Measurements from ENCODE around the gene CHN1. TPM values are rescaled to one million over a fixed set of nuclear protein-coding genes. Genes with fewer than 3 reads are reported as not detected.

Gene CHN1
- total and polyA plus RNA-seq, 2 experiments from 2014 or later: 64.3 to 70.8 TPM

DNA sequence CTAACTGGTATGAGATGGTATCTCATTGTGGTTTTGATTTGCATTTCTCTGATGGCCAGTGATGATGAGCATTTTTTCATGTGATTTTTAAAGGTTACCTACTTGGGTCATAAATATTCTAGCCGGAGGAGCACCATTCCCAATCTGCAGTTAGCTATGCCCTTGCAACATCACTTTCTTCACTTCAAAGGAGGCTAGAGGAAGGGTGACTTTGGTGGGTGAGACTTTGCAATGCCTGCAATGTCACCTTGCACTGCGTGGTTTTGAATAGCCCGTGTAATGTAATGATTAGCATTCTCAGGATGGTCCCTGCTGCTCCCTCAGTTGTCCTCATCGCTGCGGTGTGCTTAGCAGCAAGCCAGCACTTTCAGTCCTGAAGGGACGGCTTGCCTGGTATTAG is 184.8 kb downstream of the CHN1 start:
- no peaks in the 10 kb centered on the region for H3K36me3 ChIP-seq
- H3K9me3 ChIP-seq (ENCODE audit: low read depth): no peaks in the 10 kb centered on the region
- H3K27me3 ChIP-seq: no peaks in the 10 kb centered on the region
- DNase-seq (ENCODE audit: low read depth in 1 of 2, low spot score in 1 of 2): no peak
- H3K27ac ChIP-seq: no peak overlapping the region
- no peak overlapping the region for H3K4me3 ChIP-seq
- H3K4me1 ChIP-seq (ENCODE audit: low read depth): peaks cover 24% of the 10 kb centered on the region
- TF ChIP-seq, protein P1, sequence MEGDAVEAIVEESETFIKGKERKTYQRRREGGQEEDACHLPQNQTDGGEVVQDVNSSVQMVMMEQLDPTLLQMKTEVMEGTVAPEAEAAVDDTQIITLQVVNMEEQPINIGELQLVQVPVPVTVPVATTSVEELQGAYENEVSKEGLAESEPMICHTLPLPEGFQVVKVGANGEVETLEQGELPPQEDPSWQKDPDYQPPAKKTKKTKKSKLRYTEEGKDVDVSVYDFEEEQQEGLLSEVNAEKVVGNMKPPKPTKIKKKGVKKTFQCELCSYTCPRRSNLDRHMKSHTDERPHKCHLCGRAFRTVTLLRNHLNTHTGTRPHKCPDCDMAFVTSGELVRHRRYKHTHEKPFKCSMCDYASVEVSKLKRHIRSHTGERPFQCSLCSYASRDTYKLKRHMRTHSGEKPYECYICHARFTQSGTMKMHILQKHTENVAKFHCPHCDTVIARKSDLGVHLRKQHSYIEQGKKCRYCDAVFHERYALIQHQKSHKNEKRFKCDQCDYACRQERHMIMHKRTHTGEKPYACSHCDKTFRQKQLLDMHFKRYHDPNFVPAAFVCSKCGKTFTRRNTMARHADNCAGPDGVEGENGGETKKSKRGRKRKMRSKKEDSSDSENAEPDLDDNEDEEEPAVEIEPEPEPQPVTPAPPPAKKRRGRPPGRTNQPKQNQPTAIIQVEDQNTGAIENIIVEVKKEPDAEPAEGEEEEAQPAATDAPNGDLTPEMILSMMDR (IDR thresholded peaks at IDR 0.05; ENCODE audit: low read depth, low read length): no peak

DNA sequence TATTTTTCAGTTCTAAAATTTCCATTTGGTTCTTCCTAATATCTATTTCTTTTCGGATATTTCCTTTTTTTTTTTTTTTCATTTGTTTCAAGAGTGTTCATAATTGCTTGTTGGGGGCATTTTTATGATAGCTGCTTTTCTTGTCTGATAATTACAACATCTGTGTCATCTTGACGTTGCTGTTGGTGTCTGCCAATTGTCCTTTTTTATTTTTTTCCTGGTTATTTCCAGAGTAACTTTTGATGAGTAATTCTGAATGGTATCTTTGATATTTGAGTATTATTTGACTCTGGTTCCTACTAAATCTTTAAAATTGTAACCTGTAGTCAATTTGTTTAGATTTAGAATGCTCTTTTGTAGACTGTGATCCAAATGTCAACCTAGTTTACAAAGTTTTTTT is 189.7 kb downstream of the CHN1 start:
- Histone ChIP-seq H3K36me3 (peaks cover 10% of the 10 kb centered on the region), H3K9me3 (ENCODE audit: low read depth) (no peaks in the 10 kb centered on the region), H3K27ac (no peak overlapping the region), H3K4me1 (ENCODE audit: low read depth) (no peaks in the 10 kb centered on the region), H3K4me3 (no peak overlapping the region), H3K27me3 (no peaks in the 10 kb centered on the region)
- TF ChIP-seq, protein P1 (IDR thresholded peaks at IDR 0.05; ENCODE audit: low read depth, low read length): no peak
- DNase-seq (ENCODE audit: low read depth in 1 of 2, low spot score in 1 of 2): no peak

DNA sequence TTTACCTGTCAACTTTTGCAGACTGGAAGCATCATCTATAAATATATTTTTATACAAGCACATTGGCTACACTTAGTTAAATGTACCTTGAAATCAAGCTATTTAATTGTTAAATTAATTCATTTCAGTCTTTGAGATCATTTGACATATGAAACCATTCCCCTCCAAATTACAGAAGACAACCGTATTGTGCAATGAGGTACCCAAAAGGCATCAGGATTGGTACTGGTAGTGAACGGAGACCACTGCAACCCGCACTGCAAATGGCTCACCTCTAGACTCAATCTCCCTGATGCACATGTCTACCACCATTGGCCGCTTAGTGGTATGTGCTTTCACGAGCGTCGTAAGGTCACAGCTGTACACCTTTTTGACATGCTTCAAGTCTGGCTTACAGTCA is 193.1 kb downstream of the CHN1 start:
- TF ChIP-seq, protein P1 (IDR thresholded peaks at IDR 0.05; ENCODE audit: low read depth, low read length): no peak
- no peak overlapping the region for H3K4me3 ChIP-seq
- H3K9me3 ChIP-seq (ENCODE audit: low read depth): no peaks in the 10 kb centered on the region
- H3K4me1 ChIP-seq (ENCODE audit: low read depth): peaks cover 10% of the 10 kb centered on the region
- peaks cover 22% of the 10 kb centered on the region for H3K36me3 ChIP-seq
- no peak for DNase-seq (ENCODE audit: low read depth in 1 of 2, low spot score in 1 of 2)
- no peaks in the 10 kb centered on the region for H3K27me3 ChIP-seq
- H3K27ac ChIP-seq: no peak overlapping the region

DNA sequence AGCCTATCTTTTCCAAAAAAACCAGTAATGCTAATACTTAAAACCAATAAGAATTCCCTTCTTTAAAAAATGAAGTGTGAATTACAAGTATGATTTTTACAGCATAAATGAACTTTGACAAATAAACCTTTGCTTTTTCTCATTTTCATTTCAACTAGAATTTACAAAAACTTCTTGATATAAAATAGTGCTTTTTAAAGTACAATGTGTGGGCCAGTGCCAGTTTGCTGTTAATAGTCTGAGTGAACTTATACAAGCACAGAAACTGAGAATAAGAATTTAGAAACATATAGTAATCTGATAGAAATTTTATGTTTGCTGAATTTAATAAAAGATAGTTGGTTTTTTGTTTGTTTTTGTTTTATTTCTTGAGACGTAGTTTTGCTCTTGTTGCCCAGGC is 197.2 kb downstream of the CHN1 start:
- H3K27ac ChIP-seq: peak overlapping the region; percentile 88
- TF ChIP-seq, protein P1 (IDR thresholded peaks at IDR 0.05; ENCODE audit: low read depth, low read length): no peak
- no peaks in the 10 kb centered on the region for H3K9me3 ChIP-seq (ENCODE audit: low read depth)
- no peak overlapping the region for H3K4me3 ChIP-seq
- H3K27me3 ChIP-seq: no peaks in the 10 kb centered on the region
- peaks cover 22% of the 10 kb centered on the region for H3K36me3 ChIP-seq
- H3K4me1 ChIP-seq (ENCODE audit: low read depth): peaks cover 48% of the 10 kb centered on the region
- DNase-seq (ENCODE audit: low read depth in 1 of 2, low spot score in 1 of 2): no peak

DNA sequence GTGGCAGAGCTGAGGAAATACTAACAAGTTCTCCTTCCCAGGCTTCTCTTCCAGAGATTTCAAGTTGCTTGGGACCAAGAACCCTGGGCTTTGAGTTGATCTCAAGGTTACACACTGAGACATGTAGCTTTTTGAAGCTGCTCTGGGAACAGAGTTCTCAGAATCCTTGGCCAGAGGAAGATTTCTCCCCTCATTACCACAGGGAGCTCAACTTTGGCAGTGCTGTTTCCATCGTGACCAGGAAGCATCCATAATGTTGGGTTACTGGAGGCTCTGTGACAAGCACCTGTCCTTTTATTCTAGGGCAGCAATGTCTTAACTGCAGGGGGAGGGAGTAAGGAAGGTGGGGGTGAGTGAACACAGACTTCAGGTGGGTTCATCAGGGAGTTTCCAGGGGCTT is 199.4 kb downstream of the CHN1 start:
- DNase-seq (ENCODE audit: low read depth in 1 of 2, low spot score in 1 of 2): no peak

More for the DNA sequence above, 199.4 kb downstream of the CHN1 start:
- Histone ChIP-seq H3K27me3 (no peaks in the 10 kb centered on the region), H3K9me3 (ENCODE audit: low read depth) (no peaks in the 10 kb centered on the region), H3K4me3 (no peak overlapping the region), H3K27ac (peak overlapping the region; percentile 88), H3K4me1 (ENCODE audit: low read depth) (peaks cover 58% of the 10 kb centered on the region), H3K36me3 (peaks cover 13% of the 10 kb centered on the region)
- TF ChIP-seq, protein P1 (IDR thresholded peaks at IDR 0.05; ENCODE audit: low read depth, low read length): no peak

Measured in cardiac muscle cell (in vitro differentiated cells and primary cell).